ENCODE data around the gene SH3TC2. TPM values are rescaled to one million over a fixed set of nuclear protein-coding genes. Genes with fewer than 3 reads are reported as not detected.

SH3TC2 gene
- total and polyA plus RNA-seq, 2 donors (not counting 1 experiment from before 2014, with no cell fraction given): not detected

DNA sequence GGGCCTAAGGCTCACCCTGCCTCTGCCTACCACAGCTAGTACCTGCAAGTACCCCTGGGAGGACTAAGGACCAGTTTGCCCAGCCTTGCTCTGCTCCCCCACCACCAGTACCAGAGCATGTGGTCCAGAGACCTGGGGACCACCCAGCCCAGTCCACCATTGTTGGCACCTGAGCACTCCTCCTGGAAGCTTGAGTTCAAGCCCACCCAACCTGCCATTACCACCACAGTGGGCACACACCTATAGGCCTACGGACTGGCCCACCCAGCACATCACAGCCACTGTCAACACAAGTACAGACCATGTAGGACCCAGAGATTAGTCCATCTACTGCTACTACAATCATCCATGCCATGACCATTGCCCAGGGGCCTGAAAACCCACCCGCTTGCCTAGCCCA lies 30.8 kb upstream of the SH3TC2 start:
- no peak overlapping the region for H3K4me3 ChIP-seq (ENCODE audit: control extremely low read depth in 1 of 5, extremely low read depth in 1 of 5, insufficient read depth in 1 of 5, low read depth in 2 of 5, low read length in 4 of 5)
- no peaks in the 10 kb centered on the region for H3K79me2 ChIP-seq (ENCODE audit: control insufficient read depth, insufficient read depth, low read length)
- no peaks in the 10 kb centered on the region for H4K20me1 ChIP-seq (ENCODE audit: control insufficient read depth, insufficient read depth, low read length, poor library complexity, severe bottlenecking)
- H3K27me3 ChIP-seq (replicated peaks in 1 of 4; ENCODE audit: control extremely low read depth in 1 of 4, control insufficient read depth in 3 of 4, insufficient read depth in 4 of 4, low read length in 3 of 4): no peaks in the 10 kb centered on the region
- no peaks in the 10 kb centered on the region for H3K4me1 ChIP-seq (ENCODE audit: control insufficient read depth in 2 of 2, insufficient read depth in 2 of 2, low read length in 2 of 2)
- H3K9me3 ChIP-seq (ENCODE audit: control extremely low read depth in 1 of 3, control insufficient read depth in 2 of 3, insufficient read depth in 1 of 3, low read length in 2 of 3): peaks cover under 1 to 24% (median 6%) of the 10 kb centered on the region in 3 donors
- CTCF ChIA-PET: no interaction called here
- H2AFZ ChIP-seq (ENCODE audit: insufficient read depth, low read depth, low read length, poor library complexity, severe bottlenecking): no peak overlapping the region
- H3K36me3 ChIP-seq (replicated peaks in 1 of 2; ENCODE audit: control extremely low read depth in 1 of 2, control insufficient read depth in 1 of 2, extremely low read depth in 1 of 2, insufficient read depth in 2 of 2, low read length in 1 of 2): no peaks in the 10 kb centered on the region
- H3K9ac ChIP-seq (ENCODE audit: low read length): no peak overlapping the region
- Mint-ChIP-seq H3K4me1 (no peaks in the 10 kb centered on the region), H3K27ac (no peak overlapping the region), H3K9me3 (ENCODE audit: insufficient read depth) (peaks cover 2% of the 10 kb centered on the region), H3K4me3 (no peak overlapping the region), H3K27me3 (peaks cover 25% of the 10 kb centered on the region)
- no peak overlapping the region for H3K27ac ChIP-seq (ENCODE audit: low read length in 2 of 2)
- POLR2A ChIA-PET: no interaction called here
- no peak for DNase-seq
- intact Hi-C loops (cut with micrococcal nuclease): no loop called here
- no peak for TF ChIP-seq EZH2 (IDR thresholded peaks at IDR 0.05; ENCODE audit: borderline replicate concordance, insufficient read depth, low read depth, low read length, poor library complexity, severe bottlenecking)
- TF ChIP-seq, protein P1, sequence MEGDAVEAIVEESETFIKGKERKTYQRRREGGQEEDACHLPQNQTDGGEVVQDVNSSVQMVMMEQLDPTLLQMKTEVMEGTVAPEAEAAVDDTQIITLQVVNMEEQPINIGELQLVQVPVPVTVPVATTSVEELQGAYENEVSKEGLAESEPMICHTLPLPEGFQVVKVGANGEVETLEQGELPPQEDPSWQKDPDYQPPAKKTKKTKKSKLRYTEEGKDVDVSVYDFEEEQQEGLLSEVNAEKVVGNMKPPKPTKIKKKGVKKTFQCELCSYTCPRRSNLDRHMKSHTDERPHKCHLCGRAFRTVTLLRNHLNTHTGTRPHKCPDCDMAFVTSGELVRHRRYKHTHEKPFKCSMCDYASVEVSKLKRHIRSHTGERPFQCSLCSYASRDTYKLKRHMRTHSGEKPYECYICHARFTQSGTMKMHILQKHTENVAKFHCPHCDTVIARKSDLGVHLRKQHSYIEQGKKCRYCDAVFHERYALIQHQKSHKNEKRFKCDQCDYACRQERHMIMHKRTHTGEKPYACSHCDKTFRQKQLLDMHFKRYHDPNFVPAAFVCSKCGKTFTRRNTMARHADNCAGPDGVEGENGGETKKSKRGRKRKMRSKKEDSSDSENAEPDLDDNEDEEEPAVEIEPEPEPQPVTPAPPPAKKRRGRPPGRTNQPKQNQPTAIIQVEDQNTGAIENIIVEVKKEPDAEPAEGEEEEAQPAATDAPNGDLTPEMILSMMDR (IDR thresholded peaks at IDR 0.05): no peak
- no peak for ATAC-seq (ENCODE audit: low read depth)
- H3K4me2 ChIP-seq (replicated peaks; ENCODE audit: low read depth, low read length, poor library complexity, severe bottlenecking): no peak overlapping the region
- 72% methylated on average over 2 of the region's 2 CpGs for WGBS (ENCODE audit: insufficient coverage)

DNA sequence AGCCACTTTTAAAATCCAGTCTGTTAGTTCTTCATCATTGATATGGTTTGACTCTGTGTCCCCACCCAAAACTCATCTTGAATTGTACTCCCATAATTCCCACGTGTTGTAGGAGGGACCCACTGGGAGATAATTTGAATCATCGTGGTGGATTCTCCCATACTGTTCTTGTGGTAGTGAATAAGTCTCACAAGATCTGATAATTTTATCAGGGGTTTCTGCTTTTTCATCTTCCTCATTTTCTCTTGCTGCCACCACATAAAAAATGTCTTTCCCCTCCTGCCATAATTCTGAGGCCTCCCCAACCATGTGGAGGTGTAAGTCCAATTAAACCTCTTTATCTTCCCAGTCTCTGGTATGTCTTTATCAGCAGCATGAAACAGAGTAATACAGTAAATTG lies 26.9 kb upstream of the SH3TC2 start:
- POLR2A ChIA-PET: no interaction called here
- no peaks in the 10 kb centered on the region for H3K27me3 ChIP-seq (replicated peaks in 1 of 4; ENCODE audit: control extremely low read depth in 1 of 4, control insufficient read depth in 3 of 4, insufficient read depth in 4 of 4, low read length in 3 of 4)
- no peak overlapping the region for H3K4me2 ChIP-seq (replicated peaks; ENCODE audit: low read depth, low read length, poor library complexity, severe bottlenecking)
- no peak overlapping the region for H2AFZ ChIP-seq (ENCODE audit: insufficient read depth, low read depth, low read length, poor library complexity, severe bottlenecking)
- intact Hi-C loops (cut with micrococcal nuclease): no loop called here
- H3K79me2 ChIP-seq (ENCODE audit: control insufficient read depth, insufficient read depth, low read length): no peaks in the 10 kb centered on the region
- Mint-ChIP-seq H3K9me3 (ENCODE audit: insufficient read depth) (peaks cover 2% of the 10 kb centered on the region), H3K4me1 (no peaks in the 10 kb centered on the region), H3K27ac (no peak overlapping the region), H3K27me3 (peaks cover 39% of the 10 kb centered on the region), H3K4me3 (no peak overlapping the region)
- peaks cover 0 to 10% (median 0%) of the 10 kb centered on the region in 3 donors for H3K9me3 ChIP-seq (ENCODE audit: control extremely low read depth in 1 of 3, control insufficient read depth in 2 of 3, insufficient read depth in 1 of 3, low read length in 2 of 3)
- H4K20me1 ChIP-seq (ENCODE audit: control insufficient read depth, insufficient read depth, low read length, poor library complexity, severe bottlenecking): no peaks in the 10 kb centered on the region
- H3K4me3 ChIP-seq (ENCODE audit: control extremely low read depth in 1 of 5, extremely low read depth in 1 of 5, insufficient read depth in 1 of 5, low read depth in 2 of 5, low read length in 4 of 5): no peak overlapping the region
- H3K9ac ChIP-seq (ENCODE audit: low read length): no peak overlapping the region
- no CpG with 5 or more reads among the region's 2 CpGs for WGBS (ENCODE audit: insufficient coverage)
- no peak for ATAC-seq (ENCODE audit: low read depth)
- DNase-seq: no peak
- no peak overlapping the region for H3K27ac ChIP-seq (ENCODE audit: low read length in 2 of 2)
- H3K4me1 ChIP-seq (ENCODE audit: control insufficient read depth in 2 of 2, insufficient read depth in 2 of 2, low read length in 2 of 2): no peaks in the 10 kb centered on the region
- CTCF ChIA-PET: no interaction called here
- no peaks in the 10 kb centered on the region for H3K36me3 ChIP-seq (replicated peaks in 1 of 2; ENCODE audit: control extremely low read depth in 1 of 2, control insufficient read depth in 1 of 2, extremely low read depth in 1 of 2, insufficient read depth in 2 of 2, low read length in 1 of 2)
- TF ChIP-seq EZH2 (IDR thresholded peaks at IDR 0.05; ENCODE audit: borderline replicate concordance, insufficient read depth, low read depth, low read length, poor library complexity, severe bottlenecking): no peak
- TF ChIP-seq, protein P1 (IDR thresholded peaks at IDR 0.05): no peak

All from B cell (primary cell).